Smooth muscle cell (in vitro differentiated cells): Measurements from ENCODE around the gene THAP4. TPM values are rescaled to one million over a fixed set of nuclear protein-coding genes. Genes with fewer than 3 reads are reported as not detected.

Experiments used
- DNase-seq: peaks from one replicate; lab custom pipeline; 2025; ENCODE audit not compliant: unreplicated experiment; lab: John Stamatoyannopoulos, UW
- H2AFZ ChIP-seq: fragments of 200-600 bp; sonication (generic); 2 replicates; pipeline ENCODE4 v1.6.0; 2016; ENCODE audit warnings: antibody characterized with exemption, low read depth, mild to moderate bottlenecking
- H3F3A ChIP-seq: fragments of 200-600 bp; sonication (generic); 2 replicates; pipeline ENCODE4 v1.6.0; 2017; ENCODE audit warnings: antibody characterized with exemption, low read depth
- H3K27ac ChIP-seq: fragments of 200-600 bp; sonication (generic); 2 replicates; pipeline ENCODE4 v1.5.1; 2016; ENCODE audit warnings: low read depth, mild to moderate bottlenecking
- H3K27me3 ChIP-seq: fragments of 200-600 bp; sonication (generic); 2 replicates; pipeline ENCODE4 v1.6.1; 2016; ENCODE audit warnings: low read depth, mild to moderate bottlenecking
- H3K36me3 ChIP-seq: fragments of 200-600 bp; sonication (generic); 2 replicates; pipeline ENCODE4 v1.5.1; 2016; ENCODE audit warnings: low read depth
- H3K4me1 ChIP-seq: fragments of 200-600 bp; sonication (generic); 2 replicates; pipeline ENCODE4 v1.5.1; 2016; ENCODE audit warnings: low read depth
- H3K4me2 ChIP-seq: fragments of 200-600 bp; sonication (generic); 2 replicates; pipeline ENCODE4 v1.6.0; 2016; ENCODE audit warnings: mild to moderate bottlenecking
- H3K4me3 ChIP-seq: fragments of 200-600 bp; sonication (generic); 2 replicates; pipeline ENCODE4 v1.5.1; 2016; ENCODE audit warnings: mild to moderate bottlenecking
- H3K79me2 ChIP-seq: fragments of 200-600 bp; sonication (generic); 2 replicates; pipeline ENCODE4 v1.6.0; 2016; ENCODE audit warnings: low read depth, mild to moderate bottlenecking
- H3K9ac ChIP-seq: fragments of 200-600 bp; sonication (generic); 2 replicates; pipeline ENCODE4 v1.6.0; 2016; ENCODE audit warnings: low read depth
- H3K9me3 ChIP-seq: fragments of 200-600 bp; sonication (generic); replicated peaks from 2 replicates; pipeline ENCODE4 v1.5.1; 2016; ENCODE audit warnings: low read depth
- H4K20me1 ChIP-seq: fragments of 200-600 bp; sonication (generic); 2 replicates; pipeline ENCODE4 v1.6.0; 2016; ENCODE audit warnings: low read depth
- WGBS: methylation state at CpG from one replicate; pipeline ENCODE4 v1.1.7; 2016; ENCODE audit warnings: low lambda C conversion rate; 5-methylcytosine and 5-hydroxymethylcytosine counted together
- polyA plus RNA-seq: library from polyadenylated mRNA; unstranded; fragments of >200 nt; fragmentation: Nextera tagmentation; extraction: Ambion mirVana; gene quantifications from 2 replicates; pipeline ENCODE4 v1.2.1, GENCODE V29; 2016
- total RNA-seq: library from RNA; depleted of rRNA; stranded (reverse); fragments of >200 nt; gene quantifications from 2 replicates; pipeline ENCODE4 v1.2.3, GENCODE V29; 2014
- TF ChIP-seq, protein P1 (sequence below): fragments of 200-600 bp; sonication (generic); IDR thresholded peaks from 2 replicates; pipeline ENCODE4 v1.5.1; 2017; ENCODE audit warnings: borderline replicate concordance, mild to moderate bottlenecking, antibody characterized with exemption; ENCODE audit not compliant: insufficient read depth, poor library complexity, severe bottlenecking

Gene THAP4
- total and polyA plus RNA-seq, 2 experiments from 2014 or later, result 23.1 to 38.8 TPM

DNA sequence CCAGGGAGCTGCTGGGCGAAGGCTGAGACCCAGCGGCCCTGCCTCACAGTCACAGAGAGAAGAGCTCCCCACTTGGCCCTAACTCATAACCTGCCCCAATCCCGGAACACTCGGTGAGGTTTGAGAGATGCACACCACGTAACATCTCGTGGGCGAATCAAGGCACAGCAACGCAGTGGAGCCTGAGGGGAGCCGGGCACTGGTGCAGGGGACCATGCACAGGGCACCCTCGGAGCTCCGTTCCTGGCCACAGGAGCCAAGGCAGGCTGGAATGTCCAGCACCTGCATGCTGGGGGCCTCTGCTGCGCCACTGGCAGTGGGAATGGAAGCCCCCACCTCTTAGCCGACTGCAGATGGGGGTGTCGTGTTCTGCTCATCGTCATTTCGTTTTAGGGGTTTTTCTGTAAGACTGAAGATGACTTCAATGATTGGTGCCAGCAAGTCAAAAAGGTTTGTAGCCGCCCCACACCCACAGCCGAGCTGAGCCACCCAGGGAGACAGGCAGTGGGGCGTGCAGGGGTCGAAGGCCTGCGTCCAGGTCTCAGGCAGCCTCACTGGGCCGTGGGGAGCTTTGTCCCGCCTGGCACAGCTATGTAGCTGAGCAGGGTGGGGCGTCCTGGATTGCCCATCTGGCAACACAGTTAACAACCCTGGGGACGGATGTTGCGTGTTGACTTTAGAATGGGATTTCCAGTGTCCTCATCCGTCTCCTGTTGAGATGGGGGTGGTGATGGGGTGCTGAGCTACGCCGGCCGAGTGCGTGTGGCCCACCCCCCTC, 33.6 kb upstream of the THAP4 start:
- Histone ChIP-seq H3K36me3 (no peaks in the 10 kb centered on the region), H3K4me2 (no peak overlapping the region), H3K27ac (no peak overlapping the region), H4K20me1 (peaks cover 12% of the 10 kb centered on the region), H3K79me2 (no peaks in the 10 kb centered on the region), H3K4me3 (no peak overlapping the region), H3K9ac (no peak overlapping the region), H3K4me1 (no peaks in the 10 kb centered on the region), H3K27me3 (no peaks in the 10 kb centered on the region), H3F3A (peaks cover 5% of the 10 kb centered on the region), H3K9me3 (no peaks in the 10 kb centered on the region), H2AFZ (no peak overlapping the region)
- no peak for DNase-seq
- TF ChIP-seq, protein P1, sequence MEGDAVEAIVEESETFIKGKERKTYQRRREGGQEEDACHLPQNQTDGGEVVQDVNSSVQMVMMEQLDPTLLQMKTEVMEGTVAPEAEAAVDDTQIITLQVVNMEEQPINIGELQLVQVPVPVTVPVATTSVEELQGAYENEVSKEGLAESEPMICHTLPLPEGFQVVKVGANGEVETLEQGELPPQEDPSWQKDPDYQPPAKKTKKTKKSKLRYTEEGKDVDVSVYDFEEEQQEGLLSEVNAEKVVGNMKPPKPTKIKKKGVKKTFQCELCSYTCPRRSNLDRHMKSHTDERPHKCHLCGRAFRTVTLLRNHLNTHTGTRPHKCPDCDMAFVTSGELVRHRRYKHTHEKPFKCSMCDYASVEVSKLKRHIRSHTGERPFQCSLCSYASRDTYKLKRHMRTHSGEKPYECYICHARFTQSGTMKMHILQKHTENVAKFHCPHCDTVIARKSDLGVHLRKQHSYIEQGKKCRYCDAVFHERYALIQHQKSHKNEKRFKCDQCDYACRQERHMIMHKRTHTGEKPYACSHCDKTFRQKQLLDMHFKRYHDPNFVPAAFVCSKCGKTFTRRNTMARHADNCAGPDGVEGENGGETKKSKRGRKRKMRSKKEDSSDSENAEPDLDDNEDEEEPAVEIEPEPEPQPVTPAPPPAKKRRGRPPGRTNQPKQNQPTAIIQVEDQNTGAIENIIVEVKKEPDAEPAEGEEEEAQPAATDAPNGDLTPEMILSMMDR, result no peak
- WGBS, result 92% methylated on average over 31 of the region's 31 CpGs

DNA sequence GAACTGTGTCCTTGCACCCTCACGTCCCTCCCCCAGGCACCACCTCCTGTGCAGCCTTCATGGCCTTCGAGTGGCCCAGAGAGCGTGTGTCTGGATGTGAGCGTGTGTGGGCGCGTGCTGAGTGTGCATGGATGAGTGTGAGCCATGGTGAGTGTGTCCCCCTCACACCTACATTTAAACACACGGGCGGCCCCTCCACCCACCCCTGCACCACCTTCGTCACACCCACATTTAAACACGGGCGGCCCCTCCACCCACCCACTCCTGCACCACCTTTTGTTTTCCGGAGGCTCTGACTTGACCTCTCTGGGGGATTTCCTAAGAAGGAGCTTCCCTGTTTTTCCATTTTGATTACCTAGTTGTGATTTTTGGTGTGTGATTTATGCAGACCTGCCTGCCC, 31.9 kb upstream of the THAP4 start:
- Histone ChIP-seq H3K4me1 (no peaks in the 10 kb centered on the region), H2AFZ (no peak overlapping the region), H4K20me1 (peaks cover 13% of the 10 kb centered on the region), H3K27me3 (no peaks in the 10 kb centered on the region), H3K9me3 (no peaks in the 10 kb centered on the region), H3F3A (no peaks in the 10 kb centered on the region), H3K27ac (no peak overlapping the region), H3K4me2 (no peak overlapping the region), H3K79me2 (no peaks in the 10 kb centered on the region), H3K4me3 (no peak overlapping the region), H3K36me3 (no peaks in the 10 kb centered on the region), H3K9ac (no peak overlapping the region)
- no peak for DNase-seq
- WGBS, result 91% methylated on average over 7 of the region's 12 CpGs
- TF ChIP-seq, protein P1, result no peak

DNA sequence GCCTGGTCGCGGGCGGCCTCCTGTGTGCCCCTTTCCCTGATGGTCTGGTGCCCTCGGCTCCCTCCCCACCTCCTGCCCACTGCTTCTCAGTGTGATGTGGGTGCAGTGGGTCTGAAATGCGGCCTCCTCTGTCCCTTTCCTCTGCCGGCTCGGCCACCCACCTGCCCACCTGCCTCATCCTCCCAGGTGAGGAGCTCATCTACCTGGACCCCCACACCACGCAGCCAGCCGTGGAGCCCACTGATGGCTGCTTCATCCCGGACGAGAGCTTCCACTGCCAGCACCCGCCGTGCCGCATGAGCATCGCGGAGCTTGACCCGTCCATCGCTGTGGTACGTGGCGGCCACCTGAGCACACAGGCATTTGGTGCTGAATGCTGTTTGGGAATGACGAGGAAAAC, 31.4 kb upstream of the THAP4 start:
- H3K79me2 ChIP-seq, result no peaks in the 10 kb centered on the region
- no peak overlapping the region for H3K4me2 ChIP-seq
- H2AFZ ChIP-seq, result no peak overlapping the region
- H4K20me1 ChIP-seq, result peaks cover 13% of the 10 kb centered on the region
- no peak overlapping the region for H3K4me3 ChIP-seq
- no peak for DNase-seq
- H3F3A ChIP-seq, result no peaks in the 10 kb centered on the region
- no peaks in the 10 kb centered on the region for H3K4me1 ChIP-seq
- H3K36me3 ChIP-seq, result no peaks in the 10 kb centered on the region
- TF ChIP-seq, protein P1, result no peak
- 96% methylated on average over 21 of the region's 21 CpGs for WGBS
- no peaks in the 10 kb centered on the region for H3K27me3 ChIP-seq
- no peak overlapping the region for H3K9ac ChIP-seq
- H3K27ac ChIP-seq, result no peak overlapping the region
- H3K9me3 ChIP-seq, result no peaks in the 10 kb centered on the region
